ENCODE data around the gene ITGA11. TPM values are rescaled to one million over a fixed set of nuclear protein-coding genes. Genes with fewer than 3 reads are reported as not detected.

ITGA11 gene
- total RNA-seq, 1 donor from 2014 or later: 193 TPM

GRCh38 chr15:68307131-68307928 lies 124.6 kb downstream of the ITGA11 start:
- Mint-ChIP-seq H3K9me3 (ENCODE audit: unreplicated experiment) (no peaks in the 10 kb centered on the region), H3K27ac (ENCODE audit: unreplicated experiment) (peak overlapping the region; percentile 86), H3K36me3 (ENCODE audit: low read depth, unreplicated experiment) (peaks cover 37% of the 10 kb centered on the region), H3K4me1 (ENCODE audit: low read depth, unreplicated experiment) (peaks cover 31% of the 10 kb centered on the region), H3K27me3 (ENCODE audit: low read depth, unreplicated experiment) (no peaks in the 10 kb centered on the region), H3K4me3 (ENCODE audit: unreplicated experiment) (no peak overlapping the region)
- H3K4me1 ChIP-seq (ENCODE audit: insufficient read depth, low read length): peaks cover 6% of the 10 kb centered on the region
- H3K9ac ChIP-seq (ENCODE audit: low read length): peak overlapping the region; percentile 8
- no peaks in the 10 kb centered on the region for H3K79me2 ChIP-seq (ENCODE audit: insufficient read depth, low read length)
- H2AFZ ChIP-seq (ENCODE audit: low read depth, low read length): no peak overlapping the region
- no peak overlapping the region for H3K4me2 ChIP-seq (ENCODE audit: low read length)
- no peak overlapping the region for H3K27ac ChIP-seq (ENCODE audit: low read depth, low read length)
- H3K9me3 ChIP-seq (ENCODE audit: insufficient read depth, low read depth, low read length): no peaks in the 10 kb centered on the region
- H3K36me3 ChIP-seq (ENCODE audit: insufficient read depth, low read length): peaks cover 25% of the 10 kb centered on the region
- FAIRE-seq (no peak), DNase-seq (ENCODE audit: low read depth) (no peak)
- no peak overlapping the region for H3K4me3 ChIP-seq (ENCODE audit: insufficient read depth, low read depth, low read length)
- H3K27me3 ChIP-seq (ENCODE audit: insufficient read depth, low read length): no peaks in the 10 kb centered on the region
- TF ChIP-seq EZH2 (IDR thresholded peaks at IDR 0.05; ENCODE audit: insufficient read depth, low read length): no peak
- TF ChIP-seq, protein P1, sequence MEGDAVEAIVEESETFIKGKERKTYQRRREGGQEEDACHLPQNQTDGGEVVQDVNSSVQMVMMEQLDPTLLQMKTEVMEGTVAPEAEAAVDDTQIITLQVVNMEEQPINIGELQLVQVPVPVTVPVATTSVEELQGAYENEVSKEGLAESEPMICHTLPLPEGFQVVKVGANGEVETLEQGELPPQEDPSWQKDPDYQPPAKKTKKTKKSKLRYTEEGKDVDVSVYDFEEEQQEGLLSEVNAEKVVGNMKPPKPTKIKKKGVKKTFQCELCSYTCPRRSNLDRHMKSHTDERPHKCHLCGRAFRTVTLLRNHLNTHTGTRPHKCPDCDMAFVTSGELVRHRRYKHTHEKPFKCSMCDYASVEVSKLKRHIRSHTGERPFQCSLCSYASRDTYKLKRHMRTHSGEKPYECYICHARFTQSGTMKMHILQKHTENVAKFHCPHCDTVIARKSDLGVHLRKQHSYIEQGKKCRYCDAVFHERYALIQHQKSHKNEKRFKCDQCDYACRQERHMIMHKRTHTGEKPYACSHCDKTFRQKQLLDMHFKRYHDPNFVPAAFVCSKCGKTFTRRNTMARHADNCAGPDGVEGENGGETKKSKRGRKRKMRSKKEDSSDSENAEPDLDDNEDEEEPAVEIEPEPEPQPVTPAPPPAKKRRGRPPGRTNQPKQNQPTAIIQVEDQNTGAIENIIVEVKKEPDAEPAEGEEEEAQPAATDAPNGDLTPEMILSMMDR (IDR thresholded peaks at IDR 0.05; ENCODE audit: insufficient read depth, low read depth, low read length): no peak
- peaks cover 9% of the 10 kb centered on the region for H4K20me1 ChIP-seq (ENCODE audit: insufficient read depth, low read length)

- Histone ChIP-seq H4K20me1 (ENCODE audit: insufficient read depth, low read length) (peaks cover 13% of the 10 kb centered on the region), H3K36me3 (ENCODE audit: insufficient read depth, low read length) (peaks cover 15% of the 10 kb centered on the region), H3K4me3 (ENCODE audit: insufficient read depth, low read depth, low read length) (no peak overlapping the region), H3K27me3 (ENCODE audit: insufficient read depth, low read length) (no peaks in the 10 kb centered on the region), H3K79me2 (ENCODE audit: insufficient read depth, low read length) (no peaks in the 10 kb centered on the region), H3K27ac (ENCODE audit: low read depth, low read length) (no peak overlapping the region), H3K9me3 (ENCODE audit: insufficient read depth, low read depth, low read length) (no peaks in the 10 kb centered on the region), H3K9ac (ENCODE audit: low read length) (no peak overlapping the region), H2AFZ (ENCODE audit: low read depth, low read length) (no peak overlapping the region), H3K4me2 (ENCODE audit: low read length) (no peak overlapping the region), H3K4me1 (ENCODE audit: insufficient read depth, low read length) (peaks cover 6% of the 10 kb centered on the region)
- Mint-ChIP-seq H3K36me3 (ENCODE audit: low read depth, unreplicated experiment) (peaks cover 32% of the 10 kb centered on the region), H3K4me3 (ENCODE audit: unreplicated experiment) (peak overlapping the region; percentile 20), H3K9me3 (ENCODE audit: unreplicated experiment) (no peaks in the 10 kb centered on the region), H3K27me3 (ENCODE audit: low read depth, unreplicated experiment) (no peaks in the 10 kb centered on the region), H3K27ac (ENCODE audit: unreplicated experiment) (peak overlapping the region; percentile 82), H3K4me1 (ENCODE audit: low read depth, unreplicated experiment) (peaks cover 29% of the 10 kb centered on the region)
- no peak for DNase-seq (ENCODE audit: low read depth)
- no peak for FAIRE-seq
- TF ChIP-seq EZH2 (IDR thresholded peaks at IDR 0.05; ENCODE audit: insufficient read depth, low read length): no peak
- TF ChIP-seq, protein P1 (IDR thresholded peaks at IDR 0.05; ENCODE audit: insufficient read depth, low read depth, low read length): no peak
These were observed 126.5 kb downstream of the ITGA11 start for GRCh38 chr15:68305420-68305871.
